HUES48 (cell line): Measurements from ENCODE around the gene CDS2.

Experiments
- H3K27ac ChIP-seq: one replicate; pipeline ENCODE4 v1.7.0; 2013; ENCODE audit warnings: low read depth, low read length, inconsistent platforms
- H3K27me3 ChIP-seq: 2 replicates; pipeline ENCODE4 v1.6.1; 2013; ENCODE audit warnings: mild to moderate bottlenecking, low read length; ENCODE audit not compliant: control insufficient read depth, insufficient read depth
- H3K36me3 ChIP-seq: 2 replicates; pipeline ENCODE4 v1.6.1; 2013; ENCODE audit warnings: low read length; ENCODE audit not compliant: control insufficient read depth, insufficient read depth
- H3K4me1 ChIP-seq: 2 replicates; pipeline ENCODE4 v1.6.1; 2013; ENCODE audit warnings: mild to moderate bottlenecking, low read length; ENCODE audit not compliant: control insufficient read depth, insufficient read depth
- H3K4me3 ChIP-seq: 2 replicates; pipeline ENCODE4 v1.5.1; 2013; ENCODE audit warnings: mild to moderate bottlenecking, low read depth, low read length
- H3K9ac ChIP-seq: 2 replicates; pipeline ENCODE4 v1.6.1; 2013; ENCODE audit warnings: mild to moderate bottlenecking, low read depth, low read length, moderate library complexity
- H3K9me3 ChIP-seq: 2 replicates; pipeline ENCODE4 v1.6.1; 2013; ENCODE audit warnings: low read length; ENCODE audit not compliant: control insufficient read depth, insufficient read depth

Gene CDS2

GRCh38 chr20:5214826-5215225 is 88.0 kb downstream of the CDS2 start:
- H3K27me3 ChIP-seq, result no peaks in the 10 kb centered on the region
- H3K27ac ChIP-seq, result no peak overlapping the region
- no peak overlapping the region for H3K9ac ChIP-seq
- H3K4me3 ChIP-seq, result no peak overlapping the region
- no peaks in the 10 kb centered on the region for H3K36me3 ChIP-seq
- no peaks in the 10 kb centered on the region for H3K9me3 ChIP-seq
- H3K4me1 ChIP-seq, result 0 out of 2 replicates have a peak, but pooled peaks cover 3% of the 10 kb centered on the region

GRCh38 chr20:5215672-5216304 is 89.0 kb downstream of the CDS2 start:
- no peak overlapping the region for H3K9ac ChIP-seq
- H3K27ac ChIP-seq, result no peak overlapping the region
- H3K9me3 ChIP-seq, result no peaks in the 10 kb centered on the region
- H3K36me3 ChIP-seq, result no peaks in the 10 kb centered on the region
- 0 out of 2 replicates have a peak, but pooled peaks cover 3% of the 10 kb centered on the region for H3K4me1 ChIP-seq
- no peak overlapping the region for H3K4me3 ChIP-seq
- H3K27me3 ChIP-seq, result no peaks in the 10 kb centered on the region

DNA sequence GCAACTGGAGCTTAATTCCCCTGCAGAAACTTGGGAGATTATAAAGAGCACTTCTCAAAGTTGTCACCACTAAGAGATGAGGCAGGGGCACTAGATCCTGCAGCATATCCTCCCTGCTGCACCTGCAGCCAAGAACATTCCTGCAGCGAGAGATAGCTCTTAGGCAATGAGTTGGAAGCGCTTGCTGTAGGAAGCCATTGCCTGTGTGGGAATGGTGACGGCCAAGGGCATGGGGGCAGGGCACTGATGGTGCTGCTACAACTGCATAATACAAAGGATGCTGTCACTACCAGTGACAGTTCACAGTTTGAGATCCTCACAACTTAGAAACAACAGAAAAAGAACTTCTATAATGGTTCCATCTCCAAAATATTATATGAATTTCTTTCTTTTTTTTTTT is 89.9 kb downstream of the CDS2 start:
- no peaks in the 10 kb centered on the region for H3K9me3 ChIP-seq
- no peak overlapping the region for H3K27ac ChIP-seq
- no peaks in the 10 kb centered on the region for H3K36me3 ChIP-seq
- H3K4me3 ChIP-seq, result no peak overlapping the region
- no peak overlapping the region for H3K9ac ChIP-seq
- H3K27me3 ChIP-seq, result no peaks in the 10 kb centered on the region
- 0 out of 2 replicates have a peak, but pooled peaks cover 3% of the 10 kb centered on the region for H3K4me1 ChIP-seq

DNA sequence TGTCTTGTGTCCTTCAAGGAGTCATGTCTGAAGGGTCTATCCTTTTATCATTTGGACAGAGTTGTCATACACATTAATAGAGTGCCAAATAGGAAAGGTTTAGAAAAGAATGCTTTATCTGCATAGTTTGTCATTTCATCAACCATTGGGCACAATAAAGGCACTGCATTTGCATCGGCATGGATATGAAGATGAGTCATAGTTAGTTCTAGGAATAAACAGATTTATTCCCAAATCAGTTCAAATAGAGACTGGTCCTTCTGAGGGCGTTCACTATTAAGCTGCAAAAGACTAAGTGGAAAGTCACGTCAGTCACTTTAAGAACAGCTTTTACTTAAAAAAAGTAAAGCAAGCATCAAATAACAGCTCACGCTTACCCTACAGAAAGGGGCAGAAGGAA is 90.8 kb downstream of the CDS2 start:
- no peaks in the 10 kb centered on the region for H3K27me3 ChIP-seq
- H3K9ac ChIP-seq, result no peak overlapping the region
- 0 out of 2 replicates have a peak, but pooled peaks cover 3% of the 10 kb centered on the region for H3K4me1 ChIP-seq
- no peak overlapping the region for H3K4me3 ChIP-seq
- no peak overlapping the region for H3K27ac ChIP-seq
- H3K9me3 ChIP-seq, result no peaks in the 10 kb centered on the region
- no peaks in the 10 kb centered on the region for H3K36me3 ChIP-seq

DNA sequence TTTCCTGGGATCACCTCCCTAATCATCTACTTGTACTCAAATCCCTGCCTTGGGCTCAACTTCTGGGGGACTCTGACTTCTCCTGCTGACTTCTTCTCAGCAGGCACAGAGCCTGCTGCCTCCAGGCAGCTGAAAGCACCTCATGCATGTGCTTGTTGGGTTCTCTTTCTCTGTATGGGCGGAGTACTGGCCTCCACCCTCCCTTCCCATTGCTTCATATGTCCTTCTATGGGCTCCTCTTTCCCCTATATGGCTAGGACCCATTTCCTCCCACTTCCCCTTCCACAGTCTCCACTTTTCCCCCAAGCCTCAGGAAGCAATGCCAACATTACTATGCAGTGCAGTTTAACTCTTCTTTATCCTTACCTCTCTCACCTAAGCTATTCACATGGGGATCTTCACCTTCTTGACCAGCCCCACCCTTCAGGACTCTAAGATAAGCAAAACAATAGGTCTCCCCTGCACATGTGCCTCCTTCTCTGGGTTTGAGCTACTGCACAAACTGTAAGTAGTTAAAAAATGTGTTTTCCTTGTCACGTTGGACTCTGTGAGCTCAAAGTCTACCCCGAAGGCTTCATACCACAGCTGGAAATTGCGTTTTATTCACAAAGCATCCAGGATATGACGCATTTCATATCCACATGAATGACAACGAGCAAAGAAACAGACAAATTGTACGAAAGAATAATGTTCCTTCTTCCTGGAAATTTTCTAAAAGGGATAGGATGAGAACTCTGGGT is 93.7 kb downstream of the CDS2 start:
- H3K27me3 ChIP-seq, result no peaks in the 10 kb centered on the region
- no peak overlapping the region for H3K9ac ChIP-seq
- no peaks in the 10 kb centered on the region for H3K36me3 ChIP-seq
- no peak overlapping the region for H3K4me3 ChIP-seq
- H3K27ac ChIP-seq, result no peak overlapping the region
- H3K9me3 ChIP-seq, result no peaks in the 10 kb centered on the region
- H3K4me1 ChIP-seq, result no peaks in the 10 kb centered on the region

GRCh38 chr20:5221061-5221430 is 94.2 kb downstream of the CDS2 start:
- Histone ChIP-seq H3K4me1 (no peaks in the 10 kb centered on the region), H3K36me3 (no peaks in the 10 kb centered on the region), H3K27ac (no peak overlapping the region), H3K9ac (no peak overlapping the region), H3K27me3 (no peaks in the 10 kb centered on the region), H3K9me3 (no peaks in the 10 kb centered on the region), H3K4me3 (no peak overlapping the region)

DNA sequence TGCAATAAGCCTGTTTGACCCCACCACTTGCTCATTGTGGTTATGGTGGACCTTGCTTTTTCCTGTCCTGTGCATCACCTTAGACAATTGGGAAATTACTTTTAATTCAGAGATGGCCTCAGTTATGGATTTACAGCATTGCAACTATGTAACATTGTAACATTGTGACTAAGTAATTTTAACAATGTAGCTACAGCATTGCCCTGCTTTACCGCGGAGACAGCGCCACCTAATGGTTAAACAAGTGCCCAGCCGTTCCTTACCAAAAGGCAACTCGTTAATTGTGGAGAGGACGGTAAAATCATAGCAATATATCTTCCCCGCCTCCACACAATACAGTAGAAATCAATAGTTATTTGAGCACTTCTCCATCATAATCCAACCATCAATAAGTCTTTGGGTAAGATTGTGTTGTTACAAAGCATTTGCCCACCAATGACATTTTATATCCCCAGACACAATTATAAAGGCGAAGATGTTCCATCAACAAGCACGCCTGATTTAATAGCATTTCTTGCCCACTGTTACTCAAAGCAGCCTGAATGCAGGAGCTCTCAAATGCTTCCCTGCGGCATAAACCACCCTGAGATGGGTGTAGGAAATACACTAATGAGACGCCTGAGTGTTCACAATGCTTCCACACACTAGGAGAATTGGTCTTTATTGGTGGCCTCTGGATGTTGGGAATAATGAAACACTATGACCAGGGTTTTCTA is 96.3 kb downstream of the CDS2 start:
- Histone ChIP-seq H3K9ac (no peak overlapping the region), H3K27me3 (no peaks in the 10 kb centered on the region), H3K4me3 (no peak overlapping the region), H3K9me3 (no peaks in the 10 kb centered on the region), H3K27ac (no peak overlapping the region), H3K36me3 (no peaks in the 10 kb centered on the region), H3K4me1 (no peaks in the 10 kb centered on the region)

DNA sequence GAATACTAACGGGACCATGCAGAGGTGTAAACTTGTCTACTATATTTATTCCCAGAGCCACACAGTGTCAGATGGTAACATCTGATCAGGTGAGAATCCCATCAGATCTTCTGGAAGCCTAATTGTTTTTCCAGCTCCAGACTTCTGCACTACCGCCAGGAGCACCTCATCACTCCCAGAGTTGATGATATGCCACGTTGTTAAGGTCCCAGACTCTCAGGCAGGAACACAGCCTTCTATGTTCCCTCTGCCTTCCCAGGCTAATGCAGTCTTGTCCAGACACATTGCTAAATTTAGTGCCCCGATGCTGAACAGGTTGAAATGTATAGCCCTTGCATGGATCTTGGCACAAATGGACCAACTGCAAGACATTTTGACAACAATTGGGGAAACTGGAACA is 103.7 kb downstream of the CDS2 start:
- Histone ChIP-seq H3K4me1 (no peaks in the 10 kb centered on the region), H3K27me3 (no peaks in the 10 kb centered on the region), H3K4me3 (no peak overlapping the region), H3K9me3 (no peaks in the 10 kb centered on the region), H3K27ac (no peak overlapping the region), H3K9ac (no peak overlapping the region), H3K36me3 (no peaks in the 10 kb centered on the region)

DNA sequence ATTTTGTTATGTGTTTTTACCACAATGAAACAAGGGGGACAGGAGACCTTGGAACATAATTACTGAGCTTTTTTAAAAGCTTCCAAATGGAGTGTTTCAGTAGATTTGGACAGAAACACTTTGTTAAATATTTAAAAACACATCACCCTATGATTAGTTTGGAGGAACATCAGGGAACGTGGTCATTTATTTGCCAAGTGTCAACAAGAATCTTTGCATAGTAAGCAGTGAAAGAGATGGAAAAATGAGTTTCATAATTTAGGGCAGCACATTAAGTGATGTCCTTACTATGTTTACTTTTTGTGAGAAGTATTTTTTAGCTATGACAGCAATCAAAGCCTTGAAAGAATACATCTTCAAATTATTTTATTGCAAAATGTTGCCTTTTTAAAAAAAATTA is 107.3 kb downstream of the CDS2 start:
- H3K27me3 ChIP-seq, result no peaks in the 10 kb centered on the region
- H3K4me1 ChIP-seq, result no peaks in the 10 kb centered on the region
- H3K27ac ChIP-seq, result no peak overlapping the region
- H3K9ac ChIP-seq, result no peak overlapping the region
- no peaks in the 10 kb centered on the region for H3K9me3 ChIP-seq
- no peaks in the 10 kb centered on the region for H3K36me3 ChIP-seq
- H3K4me3 ChIP-seq, result no peak overlapping the region

- Histone ChIP-seq H3K27ac (no peak overlapping the region), H3K9me3 (no peaks in the 10 kb centered on the region), H3K27me3 (no peaks in the 10 kb centered on the region), H3K4me3 (no peak overlapping the region), H3K4me1 (no peaks in the 10 kb centered on the region), H3K9ac (no peak overlapping the region), H3K36me3 (no peaks in the 10 kb centered on the region)
Observed at GRCh38 chr20:5234978-5235377, 108.2 kb downstream of the CDS2 start.
